Measurements from ENCODE around the gene CYSTM1. TPM values are rescaled to one million over a fixed set of nuclear protein-coding genes. Genes with fewer than 3 reads are reported as not detected.

Gene CYSTM1, protein sequence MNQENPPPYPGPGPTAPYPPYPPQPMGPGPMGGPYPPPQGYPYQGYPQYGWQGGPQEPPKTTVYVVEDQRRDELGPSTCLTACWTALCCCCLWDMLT
- 10 to 100 TPM; 33.5 to 43.6 TPM for total RNA-seq
- 115 TPM for polyA plus RNA-seq (ENCODE audit: insufficient read depth, low read depth, low replicate concordance)
- long read RNA-seq, donor 1, transcript CYSTM1-201 (3 exons, 1,336 nt) = major isoform, 29 of 139 reads
- long read RNA-seq, donor 1, partial matches to known transcripts = 28 of 139 reads
- long read RNA-seq, donor 1, other reads (novel, unspliced or antisense) = 82 of 139 reads
- long read RNA-seq, donor 2, transcript CYSTM1-201 (3 exons, 1,336 nt) = major isoform, 32 of 104 reads
- long read RNA-seq, donor 2, partial matches to known transcripts = 44 of 104 reads
- long read RNA-seq, donor 2, other reads (novel, unspliced or antisense) = 28 of 104 reads

DNA sequence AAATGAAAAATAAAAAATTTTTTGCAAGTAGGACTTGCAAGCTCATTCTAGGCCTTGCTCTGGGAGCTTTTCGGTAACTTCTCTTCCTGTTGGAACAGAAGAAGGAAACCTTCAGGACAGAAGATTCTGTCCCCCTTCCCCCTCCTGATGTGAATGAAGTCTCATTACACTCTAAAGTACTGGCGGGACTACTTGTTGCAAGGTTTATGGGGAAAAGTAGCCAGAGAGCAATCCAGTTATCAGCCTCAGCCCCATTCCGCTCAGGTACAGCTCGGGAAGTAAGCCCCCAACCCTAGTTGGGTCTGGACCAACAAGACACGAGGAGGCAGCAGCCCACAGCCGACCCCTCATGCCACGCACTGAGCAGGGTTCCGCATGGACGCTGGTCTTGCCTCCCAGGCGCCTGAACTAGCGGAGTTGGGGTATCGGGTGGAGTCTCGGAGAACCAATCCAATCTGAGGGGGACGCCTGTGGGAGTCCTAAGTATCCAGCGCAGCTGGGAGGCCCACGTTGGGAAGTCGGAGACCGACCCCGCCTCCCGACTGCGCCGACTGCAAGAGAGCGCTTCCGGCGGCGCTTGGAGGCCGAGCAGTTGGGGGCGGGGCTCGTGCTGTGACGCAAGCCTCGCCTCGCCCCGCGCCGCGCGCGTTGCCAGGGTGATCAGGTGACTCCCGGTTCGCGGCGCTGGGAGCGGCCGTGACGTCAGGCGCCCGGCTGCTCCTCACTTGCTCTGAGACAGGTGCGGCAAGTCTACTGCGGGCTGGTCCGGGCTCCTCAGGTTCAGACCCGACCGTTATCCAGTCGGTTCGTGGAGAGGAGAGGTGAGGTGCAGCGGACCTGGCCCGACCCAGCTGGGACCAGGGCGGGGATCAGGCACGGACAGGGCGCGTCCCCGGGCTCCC lies at the start of gene CYSTM1:
CYSTM1 (plus strand) TSS at position 724 of the 902 bp plus-strand sequence. CDS start 19,278 bp downstream, outside the sequence.
- Histone ChIP-seq H3K27ac (peak within 1 kb of the TSS; percentile 98 to 99), H3K4me3 (peak within 1 kb of the TSS; percentile 88 to 96), H3K27me3 (no peaks in the 10 kb centered on the region), H3K4me1 (peaks cover 12% of the 10 kb centered on the region), H3K36me3 (ENCODE audit: low read depth, missing control alignments) (no peaks in the 10 kb centered on the region), H3K9me3 (no peaks in the 10 kb centered on the region)
- DNase-seq = peak; percentile 98
- intact Hi-C loops (cut with DNase I; ENCODE audit: low total_unique reads) = no loop called here
- peak; percentile 91 for TF ChIP-seq POLR2A (IDR thresholded peaks at IDR 0.05)
- TF ChIP-seq, protein P1, sequence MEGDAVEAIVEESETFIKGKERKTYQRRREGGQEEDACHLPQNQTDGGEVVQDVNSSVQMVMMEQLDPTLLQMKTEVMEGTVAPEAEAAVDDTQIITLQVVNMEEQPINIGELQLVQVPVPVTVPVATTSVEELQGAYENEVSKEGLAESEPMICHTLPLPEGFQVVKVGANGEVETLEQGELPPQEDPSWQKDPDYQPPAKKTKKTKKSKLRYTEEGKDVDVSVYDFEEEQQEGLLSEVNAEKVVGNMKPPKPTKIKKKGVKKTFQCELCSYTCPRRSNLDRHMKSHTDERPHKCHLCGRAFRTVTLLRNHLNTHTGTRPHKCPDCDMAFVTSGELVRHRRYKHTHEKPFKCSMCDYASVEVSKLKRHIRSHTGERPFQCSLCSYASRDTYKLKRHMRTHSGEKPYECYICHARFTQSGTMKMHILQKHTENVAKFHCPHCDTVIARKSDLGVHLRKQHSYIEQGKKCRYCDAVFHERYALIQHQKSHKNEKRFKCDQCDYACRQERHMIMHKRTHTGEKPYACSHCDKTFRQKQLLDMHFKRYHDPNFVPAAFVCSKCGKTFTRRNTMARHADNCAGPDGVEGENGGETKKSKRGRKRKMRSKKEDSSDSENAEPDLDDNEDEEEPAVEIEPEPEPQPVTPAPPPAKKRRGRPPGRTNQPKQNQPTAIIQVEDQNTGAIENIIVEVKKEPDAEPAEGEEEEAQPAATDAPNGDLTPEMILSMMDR (IDR thresholded peaks at IDR 0.05) = no peak
- WGBS, 2 donors = 1 to 5% methylated on average over 4 to 23 of the region's 61 CpGs

DNA sequence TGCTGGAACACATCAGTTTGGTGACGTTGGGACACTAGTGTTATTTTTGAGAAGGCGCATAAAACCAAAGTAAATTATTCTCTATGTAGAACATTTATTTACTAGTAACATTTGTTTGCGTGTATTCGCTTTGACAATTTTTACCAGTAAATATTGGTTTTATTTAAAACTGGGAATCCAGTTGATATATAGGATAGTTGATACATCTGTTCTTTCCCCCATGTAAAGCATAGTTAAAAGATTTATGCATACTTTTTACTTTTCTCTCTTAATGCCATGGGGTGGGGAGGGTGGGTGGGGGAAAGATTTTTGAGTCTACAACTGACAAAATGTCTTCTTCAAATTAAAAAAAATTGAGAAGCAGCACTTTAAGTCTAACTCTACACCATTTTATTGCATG lies 49.4 kb upstream of the CYSTM1 start, which contains the start of gene IGIP:
IGIP (plus strand) TSS at position 301 of the 400 bp plus-strand sequence. CDS start 2,540 bp downstream, outside the sequence.
- Histone ChIP-seq H3K9me3 (no peaks in the 10 kb centered on the region), H3K27me3 (no peaks in the 10 kb centered on the region), H3K36me3 (ENCODE audit: low read depth, missing control alignments) (no peaks in the 10 kb centered on the region), H3K27ac (no peak within 1 kb of the TSS), H3K4me1 (peaks cover 5% of the 10 kb centered on the region), H3K4me3 (no peak within 1 kb of the TSS)
- intact Hi-C loops (cut with DNase I; ENCODE audit: low total_unique reads) = no loop called here
- TF ChIP-seq, protein P1 (IDR thresholded peaks at IDR 0.05) = no peak
- TF ChIP-seq POLR2A (IDR thresholded peaks at IDR 0.05) = no peak
- 95 to 99% methylated on average over 4 of the region's 4 CpGs for WGBS, 2 donors
- DNase-seq = no peak

DNA sequence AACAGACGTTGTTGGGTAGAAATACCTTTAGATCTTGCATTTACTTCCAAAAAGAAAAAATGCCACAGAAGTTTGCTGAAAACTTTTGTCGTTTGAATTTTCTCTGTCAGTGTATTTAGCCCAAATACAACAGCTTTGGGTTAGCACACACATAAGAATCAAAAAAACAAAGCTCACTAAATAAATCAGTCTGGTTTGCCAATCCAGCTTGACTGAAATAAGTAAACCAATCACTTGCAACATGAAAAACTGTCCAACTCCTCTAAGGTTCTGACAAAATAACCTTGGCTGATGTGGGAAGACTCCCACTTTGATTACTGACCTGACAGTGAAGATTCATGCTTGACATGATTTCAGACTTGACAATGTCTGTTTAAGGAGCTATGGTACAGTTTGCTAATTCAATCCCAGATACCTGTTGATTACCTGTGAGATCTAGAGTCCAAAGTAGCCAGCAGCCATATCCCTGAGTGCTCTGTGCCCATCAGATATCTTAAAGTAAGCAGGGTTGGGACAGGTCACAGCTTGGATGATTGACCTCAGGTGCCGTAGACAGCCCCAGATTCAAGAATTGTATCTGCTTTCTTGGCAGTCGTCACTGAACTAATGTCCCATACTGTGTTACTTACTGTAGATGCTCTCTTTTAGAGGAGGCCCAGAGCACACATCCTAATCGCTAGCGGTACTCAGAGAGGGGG lies 48.5 kb upstream of the CYSTM1 start:
- TF ChIP-seq POLR2A (IDR thresholded peaks at IDR 0.05) = no peak
- TF ChIP-seq, protein P1 (IDR thresholded peaks at IDR 0.05) = no peak
- intact Hi-C loops (cut with DNase I; ENCODE audit: low total_unique reads) = no loop called here
- no peaks in the 10 kb centered on the region for H3K27me3 ChIP-seq
- H3K9me3 ChIP-seq = no peaks in the 10 kb centered on the region
- no peak overlapping the region for H3K27ac ChIP-seq
- no peak overlapping the region for H3K4me3 ChIP-seq
- DNase-seq = no peak
- no peaks in the 10 kb centered on the region for H3K36me3 ChIP-seq (ENCODE audit: low read depth, missing control alignments)
- 91% methylated on average over 6 of the region's 6 CpGs for WGBS, 2 donors
- peaks cover 5% of the 10 kb centered on the region for H3K4me1 ChIP-seq

DNA sequence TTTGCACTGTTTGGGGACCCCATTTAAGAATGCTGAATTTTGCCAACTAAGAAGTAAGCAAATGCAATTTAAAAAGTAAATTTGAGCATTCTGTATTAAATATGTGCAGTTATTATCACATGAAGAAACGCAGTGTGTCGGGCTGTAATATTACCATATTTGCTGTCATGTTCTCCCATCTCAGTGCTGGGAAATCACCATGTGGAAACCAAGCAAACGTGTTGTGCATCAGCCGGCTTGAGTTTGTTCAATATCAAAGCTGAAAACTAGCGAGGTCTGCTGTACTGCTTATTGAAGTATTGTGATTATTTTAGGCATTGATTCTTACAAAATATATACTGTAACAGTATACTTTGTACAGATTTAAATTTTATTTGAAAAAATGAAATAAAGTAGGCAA lies 46.6 kb upstream of the CYSTM1 start:
- intact Hi-C loops (cut with DNase I; ENCODE audit: low total_unique reads) = no loop called here
- H3K9me3 ChIP-seq = no peaks in the 10 kb centered on the region
- WGBS, 2 donors = 92 to 93% methylated on average over 5 of the region's 5 CpGs

More for the DNA sequence above, 46.6 kb upstream of the CYSTM1 start:
- Histone ChIP-seq H3K27ac (no peak overlapping the region), H3K4me1 (peaks cover 5% of the 10 kb centered on the region), H3K36me3 (ENCODE audit: low read depth, missing control alignments) (no peaks in the 10 kb centered on the region), H3K4me3 (no peak overlapping the region), H3K27me3 (no peaks in the 10 kb centered on the region)
- no peak for TF ChIP-seq POLR2A (IDR thresholded peaks at IDR 0.05)
- TF ChIP-seq, protein P1 (IDR thresholded peaks at IDR 0.05) = no peak
- DNase-seq = no peak
